ENCODE measurements around the gene MARCKS. TPM values are rescaled to one million over a fixed set of nuclear protein-coding genes. Genes with fewer than 3 reads are reported as not detected.
A peak's percentile ranks its signal among the peaks of the same experiment; 100 is the strongest.

MARCKS gene
- total and polyA plus RNA-seq, 2 of the 13 experiments (the other 11 are each of a cell fraction or from before 2014, with no cell fraction given): 30.5 to 39.5 TPM

DNA sequence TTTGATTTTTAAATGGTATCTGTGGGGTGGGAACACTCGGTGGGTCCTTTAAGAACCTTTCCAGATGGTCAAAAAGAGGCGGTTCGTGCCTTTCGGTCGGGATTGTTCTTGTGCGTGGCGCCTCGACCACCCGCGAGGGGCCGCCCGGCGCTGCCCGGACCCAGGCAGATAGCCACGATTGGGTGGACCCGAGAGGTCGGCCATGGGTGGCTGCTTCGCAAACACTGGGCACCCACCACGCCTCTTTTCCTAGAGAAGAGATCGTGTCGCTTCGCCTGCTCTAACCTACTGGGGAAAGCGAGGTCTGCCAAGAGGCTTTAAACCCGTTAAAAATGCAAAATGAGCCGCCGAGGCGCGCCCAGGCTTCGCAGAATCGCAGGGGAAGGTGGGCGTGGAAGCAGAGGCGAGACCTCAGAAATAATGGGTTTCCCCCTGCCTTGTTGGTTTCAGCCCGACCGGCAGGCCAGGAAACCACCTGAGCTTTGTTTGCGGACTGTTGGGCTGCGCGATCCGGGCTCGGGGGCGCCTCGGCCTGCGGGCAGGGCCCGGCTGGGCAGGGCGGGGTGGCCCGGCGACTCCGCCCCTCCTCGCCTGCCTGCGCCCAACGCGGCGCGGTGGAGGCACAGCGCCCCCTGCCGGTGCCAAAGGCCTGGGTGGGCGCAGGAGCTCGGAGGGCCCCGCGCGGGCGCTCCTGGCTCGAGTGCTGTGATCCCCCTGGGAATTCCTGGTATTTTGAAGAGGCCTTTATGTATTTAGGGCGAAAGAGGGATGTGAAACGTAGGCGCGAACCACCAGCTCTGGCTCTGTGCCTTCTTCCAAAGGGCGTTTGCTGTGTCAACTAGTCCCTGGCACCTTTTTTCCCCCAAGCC, 1.6 kb downstream of the MARCKS start (continued):
- peak; percentile 40; the same call in 1 of the 2 replicates for TF ChIP-seq ZNF180 (CRISPR knock-in tag; IDR thresholded peaks at IDR 0.05; ENCODE audit: borderline replicate concordance, low read depth)
- peak; percentile 78 for TF ChIP-seq ZFY (CRISPR knock-in tag; IDR thresholded peaks at IDR 0.05)
- no peak for TF ChIP-seq MBNL3 (CRISPR knock-in tag; conservative IDR thresholded peaks at IDR 0.05)
- no peak for TF ChIP-seq ZNF326 (CRISPR knock-in tag; IDR thresholded peaks at IDR 0.05; ENCODE audit: borderline replicate concordance)
- no peak for TF ChIP-seq PTBP1 (IDR thresholded peaks at IDR 0.05; ENCODE audit: low read depth, low read length, poor library complexity, severe bottlenecking)
- TF ChIP-seq BCL6 (CRISPR knock-in tag; IDR thresholded peaks at IDR 0.05): peak; percentile 86
- peak; percentile 92 for TF ChIP-seq POLR2G (IDR thresholded peaks at IDR 0.05; ENCODE audit: low read depth, low read length)
- no peak for TF ChIP-seq FLYWCH1 (CRISPR knock-in tag; IDR thresholded peaks at IDR 0.05)
- TF ChIP-seq SRF (IDR thresholded peaks at IDR 0.05; ENCODE audit: low read depth, low read length): 0 out of 2 replicates have a peak, but pooled peaks have one; percentile 31
- 0 out of 2 replicates have a peak, but pooled peaks have one; percentile 59 for TF ChIP-seq TMF1 (CRISPR knock-in tag; IDR thresholded peaks at IDR 0.05; ENCODE audit: low read depth)
- TF ChIP-seq, protein P1, sequence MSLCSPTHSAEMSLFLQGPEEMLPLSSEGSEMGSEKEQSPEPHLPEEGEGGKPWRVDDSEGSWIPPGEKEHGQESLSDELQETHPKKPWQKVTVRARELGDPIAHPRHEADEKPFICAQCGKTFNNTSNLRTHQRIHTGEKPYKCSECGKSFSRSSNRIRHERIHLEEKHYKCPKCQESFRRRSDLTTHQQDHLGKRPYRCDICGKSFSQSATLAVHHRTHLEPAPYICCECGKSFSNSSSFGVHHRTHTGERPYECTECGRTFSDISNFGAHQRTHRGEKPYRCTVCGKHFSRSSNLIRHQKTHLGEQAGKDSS (CRISPR knock-in tag; IDR thresholded peaks at IDR 0.05; ENCODE audit: borderline replicate concordance, low read depth): no peak
- TF ChIP-seq STAG1 (CRISPR knock-in tag; IDR thresholded peaks at IDR 0.05): peak; percentile 89
- no peak for TF ChIP-seq ZZZ3 (CRISPR knock-in tag; IDR thresholded peaks at IDR 0.05; ENCODE audit: borderline replicate concordance)
- TF ChIP-seq ZNF251 (CRISPR knock-in tag; IDR thresholded peaks at IDR 0.05): no peak
- no peak for TF ChIP-seq KLF13 (CRISPR knock-in tag; IDR thresholded peaks at IDR 0.05)
- TF ChIP-seq SMARCE1 (IDR thresholded peaks at IDR 0.05; ENCODE audit: borderline replicate concordance): no peak
- TF ChIP-seq JUND (CRISPR knock-in tag; IDR thresholded peaks at IDR 0.05): peak; percentile 35; the same call in 1 of the 2 replicates
- no peak for TF ChIP-seq FOXO1 (CRISPR knock-in tag; IDR thresholded peaks at IDR 0.05)
- TF ChIP-seq RCOR2 (CRISPR knock-in tag; IDR thresholded peaks at IDR 0.05): no peak
- TF ChIP-seq NFKBIZ (CRISPR knock-in tag; IDR thresholded peaks at IDR 0.05): no peak; the same call in 1 of the 2 replicates
- no peak for TF ChIP-seq CEBPZ (IDR thresholded peaks at IDR 0.05; ENCODE audit: low read length)
- no peak for TF ChIP-seq CHCHD3 (CRISPR knock-in tag; IDR thresholded peaks at IDR 0.05)
- peak; percentile 66; the same call in 1 of the 2 replicates for TF ChIP-seq ZNF746 (CRISPR knock-in tag; IDR thresholded peaks at IDR 0.05)
- TF ChIP-seq ZNF496 (CRISPR knock-in tag; IDR thresholded peaks at IDR 0.05; ENCODE audit: insufficient replicate concordance): no peak
- TF ChIP-seq THAP11 (CRISPR knock-in tag; IDR thresholded peaks at IDR 0.05): peak; percentile 48
- TF ChIP-seq NFKB2 (CRISPR knock-in tag; IDR thresholded peaks at IDR 0.05; ENCODE audit: borderline replicate concordance): peak; percentile 29; the same call in 1 of the 2 replicates
- no peak for TF ChIP-seq KLF6 (CRISPR knock-in tag; IDR thresholded peaks at IDR 0.05)
- TF ChIP-seq PHF21A (CRISPR knock-in tag; IDR thresholded peaks at IDR 0.05): 0 out of 2 replicates have a peak, but pooled peaks have one; percentile 67
- no peak for TF ChIP-seq NFYB (CRISPR knock-in tag; IDR thresholded peaks at IDR 0.05)
